ENCODE results near the gene SCARB1.

DNA sequence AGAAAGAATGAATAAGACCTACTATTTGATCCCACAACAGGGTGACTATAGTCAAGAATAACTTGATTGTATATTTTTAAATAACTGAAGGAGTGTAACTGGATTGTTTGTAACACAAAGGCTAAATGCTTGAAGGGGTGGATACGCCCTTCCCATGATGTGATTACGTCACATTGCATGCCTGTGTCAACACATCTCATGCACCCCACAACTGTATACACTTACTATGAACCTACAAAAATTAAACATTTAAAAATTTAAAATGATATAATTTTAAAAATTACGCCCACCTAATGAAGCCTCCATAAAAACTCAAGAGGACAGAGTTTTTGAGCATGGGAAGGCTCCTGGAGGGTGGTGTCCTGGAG is 94.5 kb downstream of the SCARB1 start:
- TF ChIP-seq TCF12 (IDR thresholded peaks at IDR 0.05; ENCODE audit: low read depth), result no peak
- TF ChIP-seq FOXM1 (IDR thresholded peaks at IDR 0.05; ENCODE audit: borderline replicate concordance, low read depth), result no peak
- TF ChIP-seq, protein P1, sequence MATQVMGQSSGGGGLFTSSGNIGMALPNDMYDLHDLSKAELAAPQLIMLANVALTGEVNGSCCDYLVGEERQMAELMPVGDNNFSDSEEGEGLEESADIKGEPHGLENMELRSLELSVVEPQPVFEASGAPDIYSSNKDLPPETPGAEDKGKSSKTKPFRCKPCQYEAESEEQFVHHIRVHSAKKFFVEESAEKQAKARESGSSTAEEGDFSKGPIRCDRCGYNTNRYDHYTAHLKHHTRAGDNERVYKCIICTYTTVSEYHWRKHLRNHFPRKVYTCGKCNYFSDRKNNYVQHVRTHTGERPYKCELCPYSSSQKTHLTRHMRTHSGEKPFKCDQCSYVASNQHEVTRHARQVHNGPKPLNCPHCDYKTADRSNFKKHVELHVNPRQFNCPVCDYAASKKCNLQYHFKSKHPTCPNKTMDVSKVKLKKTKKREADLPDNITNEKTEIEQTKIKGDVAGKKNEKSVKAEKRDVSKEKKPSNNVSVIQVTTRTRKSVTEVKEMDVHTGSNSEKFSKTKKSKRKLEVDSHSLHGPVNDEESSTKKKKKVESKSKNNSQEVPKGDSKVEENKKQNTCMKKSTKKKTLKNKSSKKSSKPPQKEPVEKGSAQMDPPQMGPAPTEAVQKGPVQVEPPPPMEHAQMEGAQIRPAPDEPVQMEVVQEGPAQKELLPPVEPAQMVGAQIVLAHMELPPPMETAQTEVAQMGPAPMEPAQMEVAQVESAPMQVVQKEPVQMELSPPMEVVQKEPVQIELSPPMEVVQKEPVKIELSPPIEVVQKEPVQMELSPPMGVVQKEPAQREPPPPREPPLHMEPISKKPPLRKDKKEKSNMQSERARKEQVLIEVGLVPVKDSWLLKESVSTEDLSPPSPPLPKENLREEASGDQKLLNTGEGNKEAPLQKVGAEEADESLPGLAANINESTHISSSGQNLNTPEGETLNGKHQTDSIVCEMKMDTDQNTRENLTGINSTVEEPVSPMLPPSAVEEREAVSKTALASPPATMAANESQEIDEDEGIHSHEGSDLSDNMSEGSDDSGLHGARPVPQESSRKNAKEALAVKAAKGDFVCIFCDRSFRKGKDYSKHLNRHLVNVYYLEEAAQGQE (IDR thresholded peaks at IDR 0.05; ENCODE audit: low read depth), result no peak
- no peak for TF ChIP-seq RAD21 (IDR thresholded peaks at IDR 0.05; ENCODE audit: low read depth)
- TF ChIP-seq EP300 (IDR thresholded peaks at IDR 0.05; ENCODE audit: borderline replicate concordance), result no peak

Data from Ishikawa (cell line).